Natural killer cell (primary cell): ENCODE data around the gene AKAP5. TPM values are rescaled to one million over a fixed set of nuclear protein-coding genes. Genes with fewer than 3 reads are reported as not detected.

Source experiments
- ATAC-seq, 3 donors: fragments of 150-1000 bp in 2 of 3; fragments of 200-7000 bp in 1 of 3; cut with Tn5 transposase; 1 replicate in 1 of 3; 2 replicates in 2 of 3; pipeline ENCODE4 v1.10.0; 2021; ENCODE audit warnings: mild to moderate bottlenecking in 2 of 3, moderate library complexity in 2 of 3
- DNase-seq, 2 donors: peaks; one replicate each; pipeline versions ENCODE4 v3.0.0 to v3.0.0-alpha.2; 2013 to 2021; ENCODE audit warnings: mixed read lengths in 1 of 2
- H3K27ac ChIP-seq: one replicate; pipeline ENCODE4 v1.5.1; 2013; ENCODE audit warnings: mild to moderate bottlenecking, low read length
- H3K27me3 ChIP-seq: one replicate; pipeline ENCODE4 v1.6.1; 2013; ENCODE audit warnings: low read length; ENCODE audit not compliant: control insufficient read depth, insufficient read depth
- H3K36me3 ChIP-seq: one replicate; pipeline ENCODE4 v1.6.1; 2013; ENCODE audit warnings: low read length; ENCODE audit not compliant: control insufficient read depth, insufficient read depth
- H3K4me1 ChIP-seq: one replicate; pipeline ENCODE4 v1.6.1; 2013; ENCODE audit warnings: low read length; ENCODE audit not compliant: control insufficient read depth, insufficient read depth
- H3K4me3 ChIP-seq: one replicate; pipeline ENCODE4 v1.5.1; 2013; ENCODE audit warnings: low read length
- H3K9me3 ChIP-seq: one replicate; pipeline ENCODE4 v1.6.1; 2013; ENCODE audit warnings: low read length; ENCODE audit not compliant: control insufficient read depth, insufficient read depth
- H3K27ac Mint-ChIP-seq, 2 donors: one replicate each; pipeline ENCODE4 v1.8.0; 2022; ENCODE audit warnings: mild to moderate bottlenecking in 2 of 2, mixed read lengths in 2 of 2, moderate library complexity in 1 of 2
- H3K27me3 Mint-ChIP-seq, 2 donors: one replicate each; pipeline ENCODE4 v1.8.0; 2022; ENCODE audit warnings: low read depth in 2 of 2, mixed read lengths in 2 of 2
- H3K36me3 Mint-ChIP-seq: one replicate; pipeline ENCODE4 v1.8.0; 2022; ENCODE audit warnings: mixed read lengths
- H3K4me1 Mint-ChIP-seq, 2 donors: one replicate each; pipeline ENCODE4 v1.8.0; 2022; ENCODE audit warnings: mixed read lengths in 2 of 2
- H3K4me3 Mint-ChIP-seq: one replicate; pipeline ENCODE4 v1.8.0; 2022; ENCODE audit warnings: mild to moderate bottlenecking, moderate library complexity, mixed read lengths
- H3K9me3 Mint-ChIP-seq, 2 donors: one replicate each; pipeline ENCODE4 v1.8.0; 2022; ENCODE audit warnings: mixed read lengths in 2 of 2
- WGBS: methylation state at CpG from one replicate; pipeline ENCODE4 v1.1.7; 2013; ENCODE audit warnings: missing lambda C conversion rate; ENCODE audit not compliant: insufficient coverage; 5-methylcytosine and 5-hydroxymethylcytosine counted together
- intact Hi-C: fragments of 100-400 bp; cut with micrococcal nuclease; formaldehyde crosslinking; loops from one replicate; pipeline ENCODE4 v1.14.2; 2022
- total RNA-seq, 4 donors: library from RNA; stranded (reverse); fragments of 120-200 nt in 1 of 4; gene quantifications; one replicate each; pipeline versions ENCODE4 v1.2.3 to v1.2.4, GENCODE V29; 2013 to 2022
- TF ChIP-seq, protein P1 (sequence below): fragments of 200-600 bp; IDR thresholded peaks from one replicate; pipeline ENCODE4 v1.8.0; 2022; ENCODE audit warnings: antibody characterized with exemption

Gene AKAP5
- total RNA-seq, 3 donors from 2014 or later (not counting 1 experiment from before 2014, with no cell fraction given) = 11.1 to 16.3 (median 12.0) TPM

DNA sequence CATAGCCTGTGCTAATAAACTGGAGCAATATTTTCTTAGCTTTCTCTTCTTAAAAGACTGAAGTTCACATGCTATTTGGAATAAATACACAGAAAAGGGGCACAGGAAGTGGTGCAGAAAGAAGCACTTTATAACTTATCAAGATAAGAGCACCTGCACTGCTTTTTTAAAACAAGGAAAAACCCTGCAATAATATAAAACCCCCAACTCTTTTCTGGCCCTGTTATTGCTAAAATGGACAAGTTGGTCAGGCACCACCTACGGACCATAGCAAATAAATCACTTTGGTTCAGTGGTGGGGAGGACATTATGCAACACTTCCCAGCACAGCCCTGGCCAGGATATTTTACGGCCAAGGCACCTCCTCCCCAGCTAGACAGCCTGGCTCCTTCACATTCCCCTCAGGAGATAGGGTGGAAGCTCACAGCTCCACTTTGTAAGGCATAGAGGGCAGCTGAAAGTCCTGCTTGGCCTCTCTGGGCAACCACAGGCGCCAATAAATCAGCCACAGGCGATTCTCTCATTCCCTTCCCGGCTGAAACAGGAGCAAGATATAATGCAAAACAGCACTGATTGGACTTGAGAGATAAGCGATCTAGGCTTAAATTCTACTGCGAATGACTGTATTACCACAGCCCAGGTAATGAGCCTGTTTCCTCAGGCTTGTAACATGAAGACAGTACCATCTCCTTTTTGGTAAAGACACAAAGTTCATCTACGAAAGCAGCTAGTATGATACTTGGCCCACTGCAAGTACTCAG is 36.3 kb downstream of the AKAP5 start:
- H3K9me3 ChIP-seq = no peaks in the 10 kb centered on the region
- TF ChIP-seq, protein P1, sequence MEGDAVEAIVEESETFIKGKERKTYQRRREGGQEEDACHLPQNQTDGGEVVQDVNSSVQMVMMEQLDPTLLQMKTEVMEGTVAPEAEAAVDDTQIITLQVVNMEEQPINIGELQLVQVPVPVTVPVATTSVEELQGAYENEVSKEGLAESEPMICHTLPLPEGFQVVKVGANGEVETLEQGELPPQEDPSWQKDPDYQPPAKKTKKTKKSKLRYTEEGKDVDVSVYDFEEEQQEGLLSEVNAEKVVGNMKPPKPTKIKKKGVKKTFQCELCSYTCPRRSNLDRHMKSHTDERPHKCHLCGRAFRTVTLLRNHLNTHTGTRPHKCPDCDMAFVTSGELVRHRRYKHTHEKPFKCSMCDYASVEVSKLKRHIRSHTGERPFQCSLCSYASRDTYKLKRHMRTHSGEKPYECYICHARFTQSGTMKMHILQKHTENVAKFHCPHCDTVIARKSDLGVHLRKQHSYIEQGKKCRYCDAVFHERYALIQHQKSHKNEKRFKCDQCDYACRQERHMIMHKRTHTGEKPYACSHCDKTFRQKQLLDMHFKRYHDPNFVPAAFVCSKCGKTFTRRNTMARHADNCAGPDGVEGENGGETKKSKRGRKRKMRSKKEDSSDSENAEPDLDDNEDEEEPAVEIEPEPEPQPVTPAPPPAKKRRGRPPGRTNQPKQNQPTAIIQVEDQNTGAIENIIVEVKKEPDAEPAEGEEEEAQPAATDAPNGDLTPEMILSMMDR = no peak
- intact Hi-C loops = loop anchor here (5.0 to 10.0 kb wide), 3 partner anchors 34 to 203 kb away; partner anchors contain the start of genes AKAP5, MTHFD1 and PLEKHG3
- peak overlapping the region; percentile 100 for H3K27ac ChIP-seq
- H3K27me3 Mint-ChIP-seq = no peaks in the 10 kb centered on the region
- peaks cover 50 to 52% of the 10 kb centered on the region in 2 donors for H3K4me1 Mint-ChIP-seq
- ATAC-seq (no peak), DNase-seq (peak in 1 of 2 donors; percentile 62)
- peak overlapping the region; percentile 99 for H3K27ac Mint-ChIP-seq
- 21% methylated on average over 8 of the region's 8 CpGs for WGBS
- H3K36me3 Mint-ChIP-seq = no peaks in the 10 kb centered on the region
- peak overlapping the region; percentile 98 for H3K4me3 Mint-ChIP-seq
- peak overlapping the region; percentile 0 for H3K4me3 ChIP-seq
- no peaks in the 10 kb centered on the region for H3K27me3 ChIP-seq
- H3K36me3 ChIP-seq = peaks cover 8% of the 10 kb centered on the region
- H3K4me1 ChIP-seq = peaks cover 33% of the 10 kb centered on the region
- no peaks in the 10 kb centered on the region for H3K9me3 Mint-ChIP-seq

DNA sequence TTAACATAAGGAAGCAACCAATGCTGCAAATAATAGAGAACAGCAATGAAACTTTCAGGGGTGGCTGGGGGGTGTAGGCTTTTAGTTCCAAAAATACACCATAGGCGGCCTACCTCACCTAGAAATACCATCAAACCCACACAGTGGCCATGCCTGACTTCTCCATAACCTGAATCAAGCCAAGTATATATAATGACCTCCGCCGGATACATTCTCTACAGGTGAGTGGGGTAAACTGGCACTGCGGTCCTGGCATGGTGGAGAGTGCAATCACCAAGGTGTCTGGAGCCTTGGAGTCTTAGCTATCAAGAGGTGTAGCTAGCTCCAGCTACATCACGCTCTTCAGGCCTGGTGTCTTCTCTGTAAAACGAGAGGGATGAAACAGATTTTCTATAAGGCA is 37.2 kb downstream of the AKAP5 start:
- Mint-ChIP-seq H3K4me3 (peak overlapping the region; percentile 98), H3K9me3 (no peaks in the 10 kb centered on the region), H3K4me1 (peaks cover 54 to 61% of the 10 kb centered on the region in 2 donors), H3K27me3 (no peaks in the 10 kb centered on the region), H3K36me3 (no peaks in the 10 kb centered on the region), H3K27ac (peak overlapping the region; percentile 99)
- TF ChIP-seq, protein P1 = no peak
- ATAC-seq (no peak), DNase-seq (peak; percentile 16 to 60)
- Histone ChIP-seq H3K9me3 (no peaks in the 10 kb centered on the region), H3K4me1 (peaks cover 38% of the 10 kb centered on the region), H3K27me3 (no peaks in the 10 kb centered on the region), H3K36me3 (peaks cover 7% of the 10 kb centered on the region), H3K27ac (peak overlapping the region; percentile 100), H3K4me3 (peak overlapping the region; percentile 99)
- intact Hi-C loops = loop anchor here (5.0 to 10.0 kb wide), 3 partner anchors 35 to 202 kb away; partner anchors contain the start of genes AKAP5, MTHFD1 and PLEKHG3
- WGBS = 41% methylated on average over 5 of the region's 6 CpGs

DNA sequence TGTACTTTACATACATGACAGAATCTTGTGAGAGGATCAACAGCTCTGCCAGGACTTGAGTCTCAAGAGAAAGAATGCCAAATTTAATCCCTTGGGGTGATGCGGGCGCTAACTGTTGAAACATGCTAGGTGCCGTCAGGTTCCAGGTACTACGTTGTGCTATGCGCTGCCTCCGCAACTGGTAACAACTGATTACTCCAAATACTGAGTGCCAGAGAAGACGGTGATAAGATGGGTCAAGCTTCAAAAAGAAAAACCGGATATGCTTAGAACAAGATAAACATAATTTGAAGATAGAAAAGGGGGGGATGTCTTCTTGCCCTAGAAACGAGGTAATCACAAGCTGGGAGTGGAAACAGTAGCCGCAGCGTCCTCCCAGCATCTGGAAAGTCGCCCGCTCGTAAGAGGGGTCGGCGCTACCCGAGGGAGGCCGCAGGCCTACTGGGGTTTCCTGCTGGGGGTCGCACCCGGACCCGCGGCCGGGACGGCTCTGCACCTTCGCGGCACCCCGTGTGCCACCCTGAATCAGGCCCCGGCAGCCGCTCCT is 37.7 kb downstream of the AKAP5 start:
- H3K4me3 Mint-ChIP-seq = peak overlapping the region; percentile 98
- H3K9me3 Mint-ChIP-seq = no peaks in the 10 kb centered on the region
- ATAC-seq (no peak), DNase-seq (peak; percentile 21 to 63)
- Histone ChIP-seq H3K27ac (peak overlapping the region; percentile 100), H3K9me3 (no peaks in the 10 kb centered on the region), H3K4me1 (peaks cover 42% of the 10 kb centered on the region), H3K36me3 (peaks cover 3% of the 10 kb centered on the region), H3K27me3 (no peaks in the 10 kb centered on the region), H3K4me3 (peak overlapping the region; percentile 99)
- 0% methylated on average over 29 of the region's 29 CpGs for WGBS
- H3K36me3 Mint-ChIP-seq = no peaks in the 10 kb centered on the region
- peak overlapping the region; percentile 99 for H3K27ac Mint-ChIP-seq
- intact Hi-C loops = loop anchor here (1.0 to 10.0 kb wide), 5 partner anchors 36 to 202 kb away; partner anchors contain the start of genes AKAP5, HSPA2, MTHFD1 and PLEKHG3
- TF ChIP-seq, protein P1 = no peak
- H3K4me1 Mint-ChIP-seq = peaks cover 59 to 66% of the 10 kb centered on the region in 2 donors
- no peaks in the 10 kb centered on the region for H3K27me3 Mint-ChIP-seq
